ENCODE data around the gene PPP2R3A.
A peak's percentile ranks its signal among the peaks of the same experiment; 100 is the strongest.
"Not testable (repeated sequence)": the region's sequence is repeated elsewhere in the genome, so short reads cannot be mapped to it uniquely, and the experiment has no call there.

The PPP2R3A gene

DNA sequence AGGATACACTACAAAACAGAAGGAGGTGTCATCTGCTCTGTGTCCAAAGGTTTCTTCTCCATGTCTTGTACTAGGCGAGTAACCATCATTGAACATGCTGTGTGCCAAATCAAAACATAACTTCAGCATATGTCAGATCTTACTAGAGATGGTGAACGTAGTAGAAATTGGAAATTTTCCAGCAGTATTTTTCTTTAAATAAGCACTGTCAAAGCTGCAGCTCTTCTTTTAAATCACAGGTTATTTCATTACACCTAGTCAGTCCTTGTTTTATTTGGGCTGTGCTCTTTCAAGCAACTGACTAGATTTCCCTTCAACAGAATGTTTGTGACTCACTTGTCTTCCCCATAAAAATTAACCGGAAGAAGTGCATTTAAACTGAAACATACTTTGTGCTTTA lies 184.1 kb downstream of the PPP2R3A start:
- no peak for DNase-seq (ENCODE audit: low spot score)

DNA sequence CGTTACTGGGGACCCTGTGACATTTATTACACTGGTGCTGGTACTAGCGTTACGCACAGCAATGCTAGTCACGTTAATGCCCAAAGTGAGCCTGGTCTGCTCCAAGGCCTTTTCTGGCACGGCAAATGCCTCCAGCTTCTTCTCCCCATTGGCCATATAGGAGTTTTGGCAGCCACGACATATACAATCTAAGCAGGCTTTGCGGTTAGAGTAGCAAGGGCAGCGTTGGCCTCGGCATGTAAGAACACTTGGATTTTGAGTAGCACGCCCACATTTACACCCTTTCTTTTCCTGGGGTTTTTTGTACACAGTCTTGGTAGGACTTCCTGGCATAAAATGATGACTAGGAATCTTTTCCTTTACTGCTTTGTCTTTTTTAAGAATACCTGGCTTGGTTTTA lies 185.7 kb downstream of the PPP2R3A start:
- DNase-seq (ENCODE audit: low spot score) = no peak

- DNase-seq (ENCODE audit: low spot score) = no peak
Measured at GRCh38 chr3:136152176-136152843, 186.8 kb downstream of the PPP2R3A start.

DNA sequence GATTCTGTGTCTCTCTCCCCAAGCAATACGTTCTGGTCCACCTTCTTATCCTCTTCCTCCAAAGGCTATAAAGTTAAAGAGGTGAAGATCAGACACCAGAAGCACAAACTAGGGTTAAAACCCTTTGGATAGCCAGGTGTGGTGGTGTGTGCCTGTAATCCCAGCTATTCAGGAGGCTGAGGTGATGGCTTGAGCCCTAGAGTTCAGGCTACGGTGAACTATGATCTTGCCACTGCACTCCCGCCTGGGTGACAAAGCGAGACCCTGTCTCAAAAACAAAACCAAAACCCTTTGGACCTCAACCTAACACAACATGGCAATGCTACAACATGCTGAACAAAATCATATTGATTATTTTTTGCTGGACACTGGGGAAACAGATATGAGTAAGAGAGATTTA lies 187.4 kb downstream of the PPP2R3A start:
- DNase-seq (ENCODE audit: low spot score) = no peak

DNA sequence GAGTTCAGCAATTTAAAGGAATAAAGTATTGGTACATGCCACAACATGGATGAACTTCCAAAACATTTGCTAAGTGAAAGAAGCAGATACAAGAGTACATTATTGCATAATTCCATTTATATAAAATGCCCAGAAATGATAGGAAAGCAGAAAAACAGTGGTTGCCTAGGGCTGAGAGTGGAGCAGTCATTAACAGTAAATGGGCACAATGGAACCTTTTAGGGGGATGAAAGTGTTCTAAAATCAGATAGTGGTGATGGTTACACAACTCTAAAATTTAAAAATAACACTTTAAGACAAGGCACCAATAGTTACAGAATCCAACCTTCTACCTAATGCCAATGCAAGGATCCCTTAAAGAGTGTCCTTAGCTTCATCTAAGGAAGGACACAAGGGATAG lies 196.0 kb downstream of the PPP2R3A start:
- DNase-seq (ENCODE audit: low spot score) = no peak

DNA sequence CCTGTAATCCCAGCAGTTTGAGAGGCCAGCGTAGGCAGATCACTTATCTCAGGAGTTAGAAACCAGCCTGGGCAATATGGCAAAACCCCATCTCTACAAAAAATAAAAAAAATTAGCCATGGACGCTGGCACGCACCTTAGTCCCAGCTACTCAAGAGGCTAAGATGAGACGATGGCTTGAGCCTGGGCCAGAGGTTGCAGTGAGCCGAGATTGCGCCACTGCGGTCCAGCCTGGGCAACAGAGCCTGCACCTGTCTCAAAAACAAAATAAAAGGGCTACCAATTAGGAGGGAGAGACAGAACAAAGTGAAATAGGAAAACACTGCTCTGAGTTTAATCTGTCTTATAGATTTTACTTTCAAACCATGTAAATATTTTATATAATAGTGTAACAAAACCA lies 196.8 kb downstream of the PPP2R3A start:
- DNase-seq (ENCODE audit: low spot score) = no peak

- DNase-seq (ENCODE audit: low spot score) = not testable (repeated sequence)
Measured at GRCh38 chr3:136163607-136164006, 198.1 kb downstream of the PPP2R3A start.

DNA sequence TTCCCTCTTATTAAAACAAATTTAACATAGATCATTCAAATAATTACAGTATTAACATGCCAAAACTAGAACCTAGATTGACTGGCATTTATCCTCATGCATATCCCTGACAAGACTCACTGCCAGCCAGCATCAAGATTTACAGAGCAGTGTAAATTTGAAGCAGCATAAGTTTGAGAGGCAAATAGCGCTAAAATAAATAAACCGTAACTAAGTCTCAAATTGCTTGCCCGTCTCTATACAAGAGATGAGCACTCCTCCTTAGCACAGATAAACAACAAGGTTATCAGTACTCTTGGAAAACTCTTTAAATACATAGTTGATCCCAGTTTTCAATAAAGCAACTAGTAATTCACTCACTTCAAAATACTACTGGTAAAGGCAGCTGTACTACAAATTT lies 201.0 kb downstream of the PPP2R3A start:
- no peak for DNase-seq (ENCODE audit: low spot score)

- DNase-seq (ENCODE audit: low spot score) = not testable (repeated sequence)
Measured at GRCh38 chr3:136168236-136168635, 202.7 kb downstream of the PPP2R3A start.

- no peak for DNase-seq (ENCODE audit: low spot score)
Measured at GRCh38 chr3:136171097-136171542, 205.6 kb downstream of the PPP2R3A start.

DNA sequence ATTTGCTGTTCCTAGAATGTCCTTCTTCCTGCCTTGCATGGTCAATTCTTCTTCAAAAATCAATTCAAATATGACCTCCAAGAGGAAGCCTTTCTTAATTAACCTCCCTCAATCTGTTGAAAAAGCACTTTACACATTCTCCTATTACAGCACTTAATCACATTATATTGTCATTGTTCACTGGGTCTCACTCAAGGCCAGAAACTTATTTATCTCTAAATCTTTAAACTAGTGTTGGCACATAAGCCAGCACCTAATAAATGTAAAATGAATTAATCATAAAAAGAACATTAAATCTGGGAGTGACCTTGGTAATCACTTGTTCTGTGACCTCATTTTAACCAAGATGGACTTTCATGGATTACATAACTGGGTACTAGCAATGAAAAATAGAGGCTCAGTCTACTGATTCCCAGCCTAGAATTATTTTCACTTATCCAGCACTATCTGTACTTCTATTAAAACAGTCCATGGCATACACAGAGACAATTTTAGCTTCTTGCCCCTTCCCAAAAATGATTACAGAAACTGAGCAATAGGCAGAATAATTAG lies 208.5 kb downstream of the PPP2R3A start:
- no peak for DNase-seq (ENCODE audit: low spot score)

- DNase-seq (ENCODE audit: low spot score) = no peak
Measured at GRCh38 chr3:136177876-136178275, 212.3 kb downstream of the PPP2R3A start.

GRCh38 chr3:136181741-136182140 lies 216.2 kb downstream of the PPP2R3A start:
- DNase-seq (ENCODE audit: low spot score) = no peak

GRCh38 chr3:136184703-136185102 lies 219.2 kb downstream of the PPP2R3A start:
- no peak for DNase-seq (ENCODE audit: low spot score)

DNA sequence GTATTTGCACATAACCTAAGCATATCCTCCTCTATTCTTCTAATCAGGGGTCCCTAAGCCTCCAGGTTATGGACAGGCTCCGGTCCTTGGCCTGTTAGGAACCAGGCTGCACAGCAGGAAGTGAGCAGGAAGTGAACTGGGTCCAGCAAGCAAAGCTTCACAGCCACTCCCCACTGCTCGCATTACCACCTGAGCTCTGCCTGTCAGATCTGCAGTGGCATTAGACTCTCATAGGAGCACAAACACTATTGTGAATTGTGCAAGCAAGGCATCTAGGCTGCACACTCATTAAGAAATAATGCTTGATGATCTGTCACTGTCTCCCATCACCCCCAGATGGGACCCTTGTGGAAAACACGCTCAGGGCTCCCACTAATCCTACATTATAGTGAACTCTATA lies 220.8 kb downstream of the PPP2R3A start:
- DNase-seq (ENCODE audit: low spot score) = no peak

DNA sequence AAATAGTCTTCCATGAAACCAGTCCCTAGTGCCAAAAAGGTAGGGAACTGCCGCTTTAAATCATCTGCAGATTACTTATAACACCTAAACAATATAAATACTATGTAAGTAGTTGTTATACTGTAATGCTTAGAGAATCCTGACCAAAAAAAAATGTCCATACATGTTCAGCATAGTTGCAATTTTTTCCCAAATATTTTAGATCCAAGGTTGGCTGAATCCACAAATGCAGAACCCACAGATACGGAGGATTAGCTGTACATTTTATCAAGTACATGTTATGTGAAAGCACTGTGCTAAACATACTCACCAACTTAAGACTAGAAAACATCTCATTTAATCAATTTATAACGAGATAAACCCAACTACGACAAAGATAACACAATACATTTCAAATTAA lies 221.3 kb downstream of the PPP2R3A start:
- DNase-seq (ENCODE audit: low spot score) = no peak

- no peak for DNase-seq (ENCODE audit: low spot score)
Measured at GRCh38 chr3:136187868-136188267, 222.3 kb downstream of the PPP2R3A start.

DNA sequence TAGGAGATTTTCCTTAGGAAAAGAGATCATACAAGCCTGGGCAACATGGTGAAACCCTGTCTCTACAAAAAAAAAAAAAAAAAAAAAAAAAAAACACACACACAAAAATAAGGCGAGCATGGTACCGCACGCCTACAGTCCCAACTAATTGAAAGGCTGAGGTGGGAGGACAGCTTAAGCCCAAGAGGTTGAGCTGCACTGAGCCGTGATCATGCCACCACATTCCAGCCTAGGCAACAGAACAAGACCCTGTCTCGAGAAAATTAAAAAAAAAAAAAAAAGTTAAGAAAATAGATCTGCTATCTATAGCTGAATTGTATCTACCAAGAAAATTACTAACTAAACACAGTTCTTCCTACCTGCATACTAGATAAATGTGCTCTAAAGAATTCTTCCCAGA lies 223.5 kb downstream of the PPP2R3A start:
- no peak for DNase-seq (ENCODE audit: low spot score)

GRCh38 chr3:136189859-136190617 lies 224.5 kb downstream of the PPP2R3A start:
- DNase-seq (ENCODE audit: low spot score) = no peak

GRCh38 chr3:136192195-136192594 lies 226.7 kb downstream of the PPP2R3A start:
- not testable (repeated sequence) for DNase-seq (ENCODE audit: low spot score)

- DNase-seq (ENCODE audit: low spot score) = peak; percentile 26
Measured at GRCh38 chr3:136192831-136193230, 227.3 kb downstream of the PPP2R3A start.

DNA sequence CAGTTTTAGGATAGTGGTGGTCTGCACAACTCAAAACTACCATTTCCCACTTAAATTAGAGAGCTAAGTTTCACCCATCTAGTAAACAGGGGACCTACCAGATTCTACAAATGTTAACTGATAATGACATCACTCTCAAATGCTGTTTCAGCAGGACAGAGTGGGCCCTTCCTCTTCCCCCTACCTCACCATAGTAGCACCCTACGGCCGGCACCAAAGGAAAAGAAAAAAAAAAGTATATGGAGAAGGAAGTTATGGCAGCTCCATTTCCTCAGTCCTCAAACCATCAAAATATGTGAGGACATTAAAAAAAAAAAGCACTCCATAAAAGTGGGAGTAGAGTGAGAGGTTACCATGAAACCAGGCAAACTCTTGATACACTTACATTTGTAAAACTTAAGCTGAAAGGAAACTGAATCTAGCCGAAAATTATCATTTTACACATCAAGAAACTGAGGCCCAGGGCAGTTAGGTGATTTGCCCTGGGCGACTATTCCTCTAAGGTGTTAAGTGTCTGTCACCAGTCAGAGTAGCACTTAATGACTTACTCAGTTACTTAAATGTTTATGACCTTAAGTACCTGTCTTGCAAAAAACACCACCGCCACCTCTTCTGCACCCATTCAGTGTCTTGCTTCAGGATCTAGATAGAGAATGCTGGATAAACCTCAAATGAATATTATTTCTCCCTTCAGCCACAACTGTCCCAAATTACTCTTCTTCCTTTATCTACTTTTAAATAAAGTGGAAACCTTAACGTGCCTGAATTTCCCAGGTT lies 227.9 kb downstream of the PPP2R3A start:
- peak; percentile 45 for DNase-seq (ENCODE audit: low spot score)
